SK-N-MC (cell line): ENCODE data around the gene NUAK1.

Source experiments
- DNase-seq: peaks from one replicate; pipeline ENCODE4 v3.0.0-alpha.2; 2011; ENCODE audit warnings: low read depth, low spot score
- H3K27ac ChIP-seq: fragments of 200-600 bp; sonication (generic); 2 replicates; pipeline ENCODE4 v1.5.1; 2016; ENCODE audit warnings: mixed run types
- H3K36me3 ChIP-seq: fragments of 200-600 bp; sonication (generic); 2 replicates; pipeline ENCODE4 v1.6.1; 2017; ENCODE audit warnings: antibody characterized with exemption, low read length, mixed read lengths; ENCODE audit not compliant: insufficient read depth
- H3K4me3 ChIP-seq: fragments of 200-600 bp; sonication (generic); 2 replicates; pipeline ENCODE4 v1.5.1; 2016
- H3K9ac ChIP-seq: fragments of 200-600 bp; sonication (generic); 2 replicates; pipeline ENCODE4 v1.8.0; 2017; ENCODE audit warnings: mixed run types, mixed read lengths; ENCODE audit not compliant: insufficient read length
- H3K9me3 ChIP-seq: fragments of 200-600 bp; sonication (generic); 2 replicates; pipeline ENCODE4 v1.6.1; 2017; ENCODE audit warnings: low read depth, mild to moderate bottlenecking, antibody characterized with exemption, low read length, moderate library complexity, mixed read lengths
- EZH2 ChIP-seq: fragments of 200-600 bp; sonication (generic); IDR thresholded peaks from one replicate; pipeline ENCODE4 v1.6.1; 2017; ENCODE audit warnings: antibody characterized with exemption
- FOXP2 ChIP-seq: optimal IDR thresholded peaks from 2 replicates; pipeline ENCODE3; 2011; ENCODE audit warnings: mild to moderate bottlenecking, moderate library complexity; ENCODE audit not compliant: insufficient read depth; ENCODE audit errors: extremely low read length, control extremely low read depth
- POLR2AphosphoS5 ChIP-seq: IDR thresholded peaks from 2 replicates; pipeline ENCODE4 v1.6.1; 2012; ENCODE audit warnings: mild to moderate bottlenecking, low read depth, low read length, borderline replicate concordance

NUAK1 gene

DNA sequence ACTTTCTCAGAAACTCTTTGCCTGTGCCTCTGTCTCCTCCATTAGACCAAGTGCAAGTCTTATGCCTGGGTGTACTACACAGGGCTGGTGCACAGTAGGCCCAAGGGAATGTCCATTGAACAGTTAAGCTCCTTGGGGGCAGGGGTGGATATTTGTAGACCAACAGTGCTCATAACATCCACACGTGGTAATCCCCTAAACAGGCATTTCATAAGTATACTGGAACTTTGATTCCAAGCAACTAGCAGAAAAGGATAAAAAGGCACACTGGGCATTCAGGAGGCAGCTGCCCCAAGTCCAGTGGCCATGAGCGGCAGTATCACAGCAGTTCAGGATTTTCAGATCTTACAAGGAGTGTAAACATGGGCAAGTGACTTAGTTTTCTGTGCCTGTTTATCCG lies 16.8 kb downstream of the NUAK1 start:
- Histone ChIP-seq H3K36me3 (no peaks in the 10 kb centered on the region), H3K9ac (no peak overlapping the region), H3K27ac (no peak overlapping the region), H3K4me3 (no peak overlapping the region), H3K9me3 (no peaks in the 10 kb centered on the region)
- TF ChIP-seq POLR2AphosphoS5 (no peak), FOXP2 (no peak), EZH2 (no peak)
- no peak for DNase-seq

DNA sequence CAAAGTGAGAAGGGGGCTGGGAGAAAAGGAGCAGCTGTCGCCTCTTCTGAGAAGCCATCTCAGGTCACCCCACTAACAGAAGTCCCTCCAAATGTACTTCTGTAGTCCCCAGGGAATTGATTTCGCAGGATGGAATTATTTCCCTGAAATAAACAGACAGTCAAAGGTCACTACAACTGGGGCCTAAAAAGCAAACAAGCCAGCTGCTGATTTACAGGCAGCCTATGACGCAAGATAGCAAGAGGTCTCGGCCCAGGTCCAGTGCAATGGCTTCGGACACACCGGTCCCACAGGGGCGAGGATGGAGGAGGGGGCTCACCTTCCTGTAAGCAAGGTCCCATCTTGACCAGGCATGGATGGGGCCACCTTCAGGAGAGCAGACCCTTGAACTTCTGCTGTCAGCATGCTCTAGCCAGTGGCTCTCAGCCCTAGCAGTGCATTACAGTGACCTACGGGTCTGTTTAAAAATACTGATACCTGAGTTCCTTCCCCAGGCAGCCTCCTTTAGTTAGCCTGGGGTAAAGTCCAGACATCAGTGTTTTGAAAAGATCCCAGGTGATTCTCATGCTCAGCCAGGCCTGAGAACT lies 18.1 kb downstream of the NUAK1 start:
- TF ChIP-seq EZH2, result no peak
- no peak for TF ChIP-seq FOXP2
- no peak for TF ChIP-seq POLR2AphosphoS5
- Histone ChIP-seq H3K27ac (no peak overlapping the region), H3K9ac (no peak overlapping the region), H3K36me3 (no peaks in the 10 kb centered on the region), H3K9me3 (no peaks in the 10 kb centered on the region), H3K4me3 (no peak overlapping the region)
- no peak for DNase-seq

DNA sequence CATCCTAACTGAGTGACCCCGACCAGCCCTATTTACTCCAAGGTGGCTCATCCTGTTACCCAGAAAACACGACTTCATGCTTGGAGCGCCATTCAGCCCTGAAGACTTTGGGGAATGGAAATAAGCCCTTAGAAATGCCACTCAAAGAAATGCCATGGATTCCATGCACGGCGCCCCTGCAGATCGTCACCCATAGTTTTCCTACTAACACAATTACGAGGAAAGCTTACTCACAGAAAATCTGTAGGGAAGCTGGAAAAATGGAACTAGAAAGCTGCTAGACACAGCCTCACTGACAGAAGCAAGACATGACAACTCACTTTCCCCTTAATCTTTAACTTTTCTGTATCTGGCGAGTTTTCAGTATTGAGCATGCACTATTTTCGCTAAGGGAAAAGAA lies 19.5 kb downstream of the NUAK1 start:
- TF ChIP-seq EZH2, result no peak
- no peak for TF ChIP-seq FOXP2
- no peak for TF ChIP-seq POLR2AphosphoS5
- DNase-seq, result no peak
- no peak overlapping the region for H3K4me3 ChIP-seq
- no peaks in the 10 kb centered on the region for H3K36me3 ChIP-seq
- H3K9ac ChIP-seq, result no peak overlapping the region
- H3K27ac ChIP-seq, result no peak overlapping the region
- H3K9me3 ChIP-seq, result no peaks in the 10 kb centered on the region

DNA sequence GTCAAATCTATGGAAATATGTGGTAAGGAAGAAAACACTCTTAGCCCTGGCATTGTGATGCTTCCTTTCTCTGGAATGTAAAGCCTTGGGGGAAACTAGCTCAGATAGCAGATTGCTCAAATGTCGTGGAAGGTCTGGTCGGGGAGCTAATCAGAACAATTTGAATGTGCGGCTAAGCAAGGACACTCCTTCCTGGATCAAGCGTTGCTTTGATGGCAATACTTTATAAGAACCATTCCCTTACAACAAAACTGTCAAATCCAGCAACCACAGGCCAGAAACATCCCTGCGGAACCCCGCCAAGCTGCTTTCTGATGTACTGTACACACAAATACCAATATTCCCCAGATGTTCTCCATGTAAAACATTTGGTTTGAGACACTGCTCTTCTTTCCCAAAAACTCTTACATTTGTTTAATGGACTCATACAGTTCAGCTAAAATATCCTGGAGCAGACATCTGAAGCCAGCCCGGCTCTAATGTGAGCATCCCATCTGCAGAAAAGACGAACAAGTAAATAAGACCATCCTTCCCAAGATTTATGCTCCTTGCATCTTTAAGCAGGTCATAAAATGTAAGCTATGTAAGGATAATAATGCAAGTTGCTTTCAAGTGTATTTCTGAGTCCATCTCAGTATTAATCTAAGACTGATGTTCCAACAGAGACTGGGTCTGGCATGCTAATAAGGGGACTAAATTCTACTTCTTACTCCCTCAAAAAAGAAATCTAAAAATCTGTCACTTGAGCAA lies 20.2 kb downstream of the NUAK1 start:
- TF ChIP-seq POLR2AphosphoS5 (no peak), FOXP2 (no peak), EZH2 (no peak)
- H3K4me3 ChIP-seq, result no peak overlapping the region
- H3K9me3 ChIP-seq, result no peaks in the 10 kb centered on the region
- no peak overlapping the region for H3K9ac ChIP-seq
- no peak for DNase-seq
- H3K36me3 ChIP-seq, result no peaks in the 10 kb centered on the region
- H3K27ac ChIP-seq, result no peak overlapping the region

DNA sequence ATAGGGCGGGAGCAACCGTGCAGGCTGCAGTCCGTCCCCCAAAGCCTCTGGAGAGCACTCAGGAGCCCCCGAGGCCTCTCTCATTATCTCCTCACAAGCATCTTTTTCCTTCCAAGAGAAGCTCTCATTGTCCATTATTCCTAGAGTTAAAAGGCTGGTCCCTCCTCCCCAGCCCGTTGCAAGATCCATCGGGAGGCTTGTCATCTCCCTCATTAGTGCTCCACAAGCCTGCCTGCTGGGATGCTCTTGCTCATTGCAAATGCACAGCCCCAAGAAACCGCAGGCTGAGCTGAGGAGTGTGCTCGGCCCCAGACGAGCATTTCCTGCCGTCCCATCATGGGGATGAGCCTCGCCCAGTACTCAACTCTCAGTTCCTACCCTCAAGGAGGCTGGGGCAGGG lies 23.3 kb downstream of the NUAK1 start:
- DNase-seq, result no peak
- Histone ChIP-seq H3K9ac (no peak overlapping the region), H3K9me3 (no peaks in the 10 kb centered on the region), H3K4me3 (no peak overlapping the region), H3K27ac (no peak overlapping the region), H3K36me3 (no peaks in the 10 kb centered on the region)
- TF ChIP-seq POLR2AphosphoS5, result no peak
- no peak for TF ChIP-seq FOXP2
- TF ChIP-seq EZH2, result no peak

DNA sequence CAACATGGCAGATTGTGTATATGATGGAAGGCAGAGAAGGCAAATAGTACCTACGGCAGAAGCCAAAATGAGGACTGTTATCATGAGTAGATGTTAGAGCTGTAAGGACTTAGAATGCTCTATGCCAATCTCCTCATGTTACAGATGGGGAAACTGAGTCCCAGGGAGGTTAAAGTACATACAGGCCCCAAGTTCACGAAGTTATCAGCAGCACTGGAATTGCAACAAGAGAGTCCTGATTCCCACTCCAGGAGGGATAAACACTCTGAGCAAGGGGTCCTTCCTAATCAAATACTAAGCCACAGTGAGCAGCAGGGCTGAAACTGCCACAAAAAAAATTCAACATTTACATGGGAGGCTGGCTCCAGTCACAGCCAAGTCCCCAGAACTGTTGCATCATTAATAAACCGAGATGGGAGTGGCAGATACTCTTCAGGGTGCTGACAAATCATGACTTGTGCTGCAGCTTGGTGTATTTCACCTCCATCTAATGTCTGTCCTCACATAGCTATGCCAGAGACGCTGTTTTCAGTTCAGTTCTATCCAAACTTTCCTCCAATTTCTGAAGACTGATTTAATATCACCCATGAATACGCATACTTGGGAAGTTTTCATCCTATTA lies 24.2 kb downstream of the NUAK1 start:
- no peak overlapping the region for H3K27ac ChIP-seq
- no peak for DNase-seq
- H3K36me3 ChIP-seq, result no peaks in the 10 kb centered on the region
- no peak overlapping the region for H3K9ac ChIP-seq
- TF ChIP-seq POLR2AphosphoS5 (no peak), EZH2 (no peak), FOXP2 (no peak)
- H3K4me3 ChIP-seq, result no peak overlapping the region
- H3K9me3 ChIP-seq, result no peaks in the 10 kb centered on the region

DNA sequence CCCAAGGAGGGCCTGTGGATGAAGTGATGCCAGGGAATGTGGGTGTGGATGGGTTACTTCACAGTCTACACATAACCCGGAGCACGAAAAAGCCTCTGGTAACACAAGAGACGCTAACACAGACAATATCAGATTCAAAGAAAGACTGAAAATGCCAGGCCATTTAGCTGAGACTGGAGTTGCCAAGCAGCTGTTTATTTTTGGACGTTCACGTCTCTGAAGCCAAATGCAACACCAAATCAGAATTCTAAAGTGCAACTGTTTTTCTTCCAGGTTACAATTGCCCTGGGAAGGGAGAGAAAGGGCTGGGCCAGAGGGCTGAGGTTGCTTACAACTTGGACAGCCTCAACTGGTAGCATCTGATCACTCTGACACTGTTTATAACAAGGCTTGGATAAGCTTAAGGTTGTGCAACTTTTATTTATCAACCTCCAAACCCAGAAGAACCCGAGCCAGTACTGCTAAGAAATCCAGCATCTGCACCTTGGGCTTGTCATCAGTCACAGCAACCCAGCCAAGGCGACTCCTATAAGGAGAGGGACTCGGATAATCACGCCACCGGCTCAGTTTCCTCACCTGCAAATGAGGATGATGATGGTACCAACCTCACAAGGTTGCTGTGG lies 24.8 kb downstream of the NUAK1 start:
- H3K9me3 ChIP-seq, result no peaks in the 10 kb centered on the region
- no peak overlapping the region for H3K4me3 ChIP-seq
- no peak for DNase-seq
- H3K36me3 ChIP-seq, result no peaks in the 10 kb centered on the region
- TF ChIP-seq EZH2, result no peak
- TF ChIP-seq FOXP2, result no peak
- TF ChIP-seq POLR2AphosphoS5, result no peak
- no peak overlapping the region for H3K27ac ChIP-seq
- H3K9ac ChIP-seq, result no peak overlapping the region

DNA sequence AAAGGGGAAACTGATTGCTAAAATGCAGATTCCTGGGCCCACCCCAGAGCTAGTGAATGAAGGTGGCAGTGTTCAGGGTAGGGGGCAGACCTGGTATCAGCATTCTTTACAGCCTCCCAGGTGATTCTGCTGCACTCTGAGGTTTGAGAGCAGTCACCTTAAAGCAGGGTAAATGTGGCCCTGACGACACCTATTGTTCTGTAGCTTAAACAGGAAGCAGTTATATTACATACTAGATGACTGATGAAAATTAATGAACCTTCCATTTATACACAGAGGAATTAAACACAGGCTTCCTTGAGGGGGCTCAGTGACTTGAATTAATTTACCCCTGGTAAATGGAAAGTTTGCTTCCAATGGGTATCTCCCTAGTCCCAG lies 25.3 kb downstream of the NUAK1 start:
- Histone ChIP-seq H3K9me3 (no peaks in the 10 kb centered on the region), H3K36me3 (no peaks in the 10 kb centered on the region), H3K4me3 (no peak overlapping the region), H3K27ac (no peak overlapping the region), H3K9ac (no peak overlapping the region)
- no peak for TF ChIP-seq FOXP2
- TF ChIP-seq POLR2AphosphoS5, result no peak
- TF ChIP-seq EZH2, result no peak
- DNase-seq, result no peak
